Transverse colon (tissue), 4 donors: Measurements from ENCODE around the gene TFPI2. TPM values are rescaled to one million over a fixed set of nuclear protein-coding genes. Genes with fewer than 3 reads are reported as not detected.

Source experiments
- DNase-seq: peaks from one replicate; pipeline ENCODE4 v3.0.0-alpha.2; 2019
- H3K27ac ChIP-seq, 4 donors: fragments of 200-600 bp; sonication (generic); 2 replicates each; pipeline ENCODE4 v1.5.1; 2016 to 2018; ENCODE audit warnings: inconsistent platforms in 4 of 4
- H3K27me3 ChIP-seq: fragments of 200-600 bp; sonication (generic); 2 replicates; pipeline ENCODE4 v1.5.1; 2017; ENCODE audit warnings: inconsistent platforms
- H3K36me3 ChIP-seq, 4 donors: fragments of 200-600 bp; sonication (generic); 2 replicates each; pipeline ENCODE4 v1.5.1; 2017 to 2019; ENCODE audit warnings: inconsistent platforms in 4 of 4
- H3K4me1 ChIP-seq, 4 donors: fragments of 200-600 bp; sonication (generic); 2 replicates each; pipeline ENCODE4 v1.5.1; 2017 to 2020; ENCODE audit warnings: inconsistent platforms in 4 of 4
- H3K4me3 ChIP-seq, 4 donors: fragments of 200-600 bp; sonication (generic); 1 replicate in 1 of 4; 2 replicates in 3 of 4; pipeline versions ENCODE4 v1.5.1 to v1.6.1; 2017 to 2019; ENCODE audit warnings: inconsistent platforms in 4 of 4
- H3K9me3 ChIP-seq, 2 donors: fragments of 200-600 bp; sonication (generic); 2 replicates each; pipeline ENCODE4 v1.5.1; 2017 to 2019; ENCODE audit warnings: inconsistent platforms in 2 of 2
- CTCF ChIP-seq, 5 experiments: fragments of 200-600 bp in 3 of 5; fragments of 450-650 bp in 2 of 5; sonication (generic) in 3 of 5; IDR thresholded peaks; 1 replicate in 2 of 5; 2 replicates in 3 of 5; pipeline ENCODE4 v1.5.1; 2016 to 2017; ENCODE audit warnings: antibody characterized with exemption in 5 of 5, inconsistent platforms in 3 of 5, mild to moderate bottlenecking in 2 of 5, moderate library complexity in 1 of 5
- EP300 ChIP-seq: sonication (generic); formaldehyde crosslinking; IDR thresholded peaks from one replicate; pipeline ENCODE4 v1.6.1; 2017; ENCODE audit warnings: antibody characterized with exemption, low read depth
- POLR2A ChIP-seq: fragments of 450-650 bp; IDR thresholded peaks from one replicate; pipeline ENCODE4 v1.6.1; 2016; ENCODE audit warnings: antibody characterized with exemption, mild to moderate bottlenecking, moderate library complexity
- POLR2AphosphoS5 ChIP-seq, 3 donors: sonication (generic); formaldehyde crosslinking; IDR thresholded peaks; one replicate each; pipeline ENCODE4 v1.6.1; 2016; ENCODE audit warnings: antibody characterized with exemption in 3 of 3
- WGBS, 2 donors: methylation state at CpG; one replicate each; pipeline ENCODE4 v1.1.5; 2018; ENCODE audit warnings: low coverage in 1 of 2; 5-methylcytosine and 5-hydroxymethylcytosine counted together
- in situ Hi-C, 4 donors: fragments of 200-750 bp; cut with MboI; loops; one replicate each; pipeline versions ENCODE4 v1.15.0 to v1.15.1; 2017; ENCODE audit warnings: low sequenced_read_pairs in 3 of 4, low pct_ligation_motif_present in 1 of 4, low pct_unique_long_range_greater_than_20kb in 1 of 4
- intact Hi-C: fragments of 100-400 bp; cut with DNase I; formaldehyde crosslinking; loops from one replicate; pipeline ENCODE4 v1.15.1; 2023; ENCODE audit warnings: low total_unique reads
- total RNA-seq, 4 donors: library from RNA; depleted of rRNA; stranded (reverse); fragments of >200 nt; gene quantifications; one replicate each; pipeline ENCODE4 v1.1.0, GENCODE V29; 2016

Gene TFPI2
- total RNA-seq, 4 donors from 2014 or later: 0.40 to 0.79 (median 0.68) TPM; not detected in 1

GRCh38 chr7:93889261-93889660 lies 1.3 kb downstream of the TFPI2 start:
- DNase-seq: no peak
- TF ChIP-seq POLR2A (no peak), CTCF (IDR thresholded peaks at IDR 0.05) (no peak)
- WGBS, 2 donors: 79 to 85% methylated on average over 3 of the region's 3 CpGs
- Histone ChIP-seq H3K27ac (no peak overlapping the region), H3K4me1 (peaks cover 0 to 5% (median 0%) of the 10 kb centered on the region in 4 donors), H3K36me3 (no peaks in the 10 kb centered on the region), H3K4me3 (no peak overlapping the region), H3K9me3 (no peaks in the 10 kb centered on the region), H3K27me3 (peaks cover 27% of the 10 kb centered on the region)
- in situ Hi-C loops (loop anchor here in 1 of 4 donors (25.0 kb wide), 1 partner anchor 198 kb away; no protein-coding TSS in a partner anchor), intact Hi-C loops (no loop called here)

GRCh38 chr7:93884541-93884940 lies 6.0 kb downstream of the TFPI2 start:
- WGBS, 2 donors: 32 to 60% methylated on average over 1 of the region's 1 CpG
- Histone ChIP-seq H3K36me3 (no peaks in the 10 kb centered on the region), H3K9me3 (no peaks in the 10 kb centered on the region), H3K27me3 (peaks cover 7% of the 10 kb centered on the region), H3K4me3 (no peak overlapping the region), H3K4me1 (no peaks in the 10 kb centered on the region), H3K27ac (no peak overlapping the region)
- no peak for DNase-seq
- intact Hi-C loops (no loop called here), in situ Hi-C loops (loop anchor here in 1 of 4 donors (25.0 kb wide), 1 partner anchor 203 kb away; no protein-coding TSS in a partner anchor)
- TF ChIP-seq POLR2A (no peak), CTCF (IDR thresholded peaks at IDR 0.05) (no peak), EP300 (no peak), POLR2AphosphoS5 (IDR thresholded peaks at IDR 0.05) (no peak)

GRCh38 chr7:93883917-93884345 lies 6.6 kb downstream of the TFPI2 start:
- H3K4me3 ChIP-seq: no peak overlapping the region
- intact Hi-C loops (no loop called here), in situ Hi-C loops (loop anchor here in 1 of 4 donors (25.0 kb wide), 1 partner anchor 203 kb away; no protein-coding TSS in a partner anchor)
- H3K9me3 ChIP-seq: no peaks in the 10 kb centered on the region
- no peak overlapping the region for H3K27ac ChIP-seq
- TF ChIP-seq POLR2A (no peak), CTCF (IDR thresholded peaks at IDR 0.05) (no peak), EP300 (no peak), POLR2AphosphoS5 (IDR thresholded peaks at IDR 0.05) (no peak)
- H3K27me3 ChIP-seq: peaks cover under 1% of the 10 kb centered on the region
- no peak for DNase-seq
- no peaks in the 10 kb centered on the region for H3K36me3 ChIP-seq
- no peaks in the 10 kb centered on the region for H3K4me1 ChIP-seq

DNA sequence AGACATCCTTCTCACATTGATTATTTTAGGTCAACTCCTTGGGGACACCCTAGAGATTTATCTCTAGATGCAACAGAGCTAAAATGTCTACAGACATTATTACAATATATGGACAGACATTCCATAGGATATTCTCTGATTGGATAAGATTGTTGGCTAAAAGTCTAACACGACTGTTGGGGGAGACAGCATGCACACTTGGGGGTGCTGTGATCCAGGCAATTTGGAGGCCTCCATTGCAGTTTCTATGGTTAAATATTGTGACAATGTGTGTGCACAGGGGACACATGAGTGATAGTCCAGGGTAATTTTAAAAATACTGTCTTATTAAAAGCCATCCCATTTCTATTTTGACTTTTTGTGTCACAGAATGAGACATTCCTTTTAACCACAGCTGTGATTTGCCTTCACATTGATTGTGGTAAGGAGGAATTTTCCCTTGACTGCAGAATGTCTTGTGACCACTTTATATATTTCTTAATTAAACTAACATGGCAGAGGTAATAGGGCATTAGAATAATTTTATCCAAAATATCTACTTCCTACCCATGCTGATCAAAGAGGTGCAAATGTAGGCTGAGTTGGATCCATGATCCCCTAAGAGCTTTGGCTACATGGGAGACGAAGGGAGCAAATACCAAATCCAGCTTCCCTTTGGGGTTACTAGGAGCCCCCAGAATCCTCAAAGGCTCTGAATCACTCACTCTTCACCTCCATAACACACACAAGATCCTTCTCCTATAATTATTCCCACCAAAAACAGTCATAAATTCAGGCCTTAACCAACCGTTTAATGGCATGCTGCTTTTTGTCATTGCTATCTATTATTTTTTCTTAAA lies 7.3 kb downstream of the TFPI2 start:
- H3K9me3 ChIP-seq: no peaks in the 10 kb centered on the region
- no peaks in the 10 kb centered on the region for H3K4me1 ChIP-seq
- 76 to 82% methylated on average over 1 to 3 of the region's 3 CpGs for WGBS, 2 donors
- H3K36me3 ChIP-seq: no peaks in the 10 kb centered on the region
- intact Hi-C loops (no loop called here), in situ Hi-C loops (loop anchor here in 1 of 4 donors (25.0 kb wide), 1 partner anchor 204 kb away; no protein-coding TSS in a partner anchor)
- no peaks in the 10 kb centered on the region for H3K27me3 ChIP-seq
- H3K27ac ChIP-seq: no peak overlapping the region
- no peak for DNase-seq
- TF ChIP-seq CTCF (IDR thresholded peaks at IDR 0.05) (no peak), POLR2A (no peak), EP300 (no peak), POLR2AphosphoS5 (IDR thresholded peaks at IDR 0.05) (no peak)
- H3K4me3 ChIP-seq: no peak overlapping the region
